Measurements from ENCODE around the gene CALML4.
"Not testable (repeated sequence)": the region's sequence is repeated elsewhere in the genome, so short reads cannot be mapped to it uniquely, and the experiment has no call there.

CALML4 gene

GRCh38 chr15:68224546-68225250 is 19.6 kb upstream of the CALML4 start:
- no peak for DNase-seq

- no peak for DNase-seq
Measured at GRCh38 chr15:68224108-68224507, 19.0 kb upstream of the CALML4 start.

- no peak for DNase-seq
Measured at GRCh38 chr15:68223171-68223570, 18.0 kb upstream of the CALML4 start.

- DNase-seq = not testable (repeated sequence)
Measured at GRCh38 chr15:68222432-68222743, 17.3 kb upstream of the CALML4 start.

- DNase-seq = not testable (repeated sequence)
Measured at GRCh38 chr15:68221530-68222431, 16.6 kb upstream of the CALML4 start.

- DNase-seq = no peak
Measured at GRCh38 chr15:68220967-68221366, 15.8 kb upstream of the CALML4 start.

GRCh38 chr15:68220489-68220888 is 15.4 kb upstream of the CALML4 start:
- no peak for DNase-seq

- DNase-seq = no peak
Measured at GRCh38 chr15:68218847-68219798, 14.0 kb upstream of the CALML4 start.

GRCh38 chr15:68218331-68218730 is 13.2 kb upstream of the CALML4 start:
- no peak for DNase-seq

- DNase-seq = no peak
Measured at GRCh38 chr15:68217341-68217740, 12.2 kb upstream of the CALML4 start.

- DNase-seq = peak; percentile 69
Measured at GRCh38 chr15:68214838-68215254, 9.7 kb upstream of the CALML4 start.

GRCh38 chr15:68213991-68214837 is 9.1 kb upstream of the CALML4 start:
- DNase-seq = no peak

- DNase-seq = not testable (repeated sequence)
Measured at GRCh38 chr15:68213491-68213845, 8.3 kb upstream of the CALML4 start.

- no peak for DNase-seq
Measured at GRCh38 chr15:68211656-68212320, 6.7 kb upstream of the CALML4 start.

GRCh38 chr15:68210821-68211655 is 5.9 kb upstream of the CALML4 start:
- peak; percentile 41 for DNase-seq

GRCh38 chr15:68210409-68210756 is 5.3 kb upstream of the CALML4 start:
- no peak for DNase-seq

GRCh38 chr15:68209735-68210408 is 4.7 kb upstream of the CALML4 start:
- no peak for DNase-seq

GRCh38 chr15:68209272-68209671 is 4.1 kb upstream of the CALML4 start:
- DNase-seq = no peak

- DNase-seq = no peak
Measured at GRCh38 chr15:68208636-68209240, 3.6 kb upstream of the CALML4 start.

- no peak for DNase-seq
Measured at GRCh38 chr15:68208136-68208535, 3.0 kb upstream of the CALML4 start.

All from inflammatory macrophage treated with lipopolysaccharide for 4 hours (primary cell).